ENCODE data around the gene EXO1. TPM values are rescaled to one million over a fixed set of nuclear protein-coding genes. Genes with fewer than 3 reads are reported as not detected.

EXO1 gene
- total RNA-seq, 4 donors from 2014 or later = 0.96 to 32.0 (median 1.1) TPM; not detected in 1

DNA sequence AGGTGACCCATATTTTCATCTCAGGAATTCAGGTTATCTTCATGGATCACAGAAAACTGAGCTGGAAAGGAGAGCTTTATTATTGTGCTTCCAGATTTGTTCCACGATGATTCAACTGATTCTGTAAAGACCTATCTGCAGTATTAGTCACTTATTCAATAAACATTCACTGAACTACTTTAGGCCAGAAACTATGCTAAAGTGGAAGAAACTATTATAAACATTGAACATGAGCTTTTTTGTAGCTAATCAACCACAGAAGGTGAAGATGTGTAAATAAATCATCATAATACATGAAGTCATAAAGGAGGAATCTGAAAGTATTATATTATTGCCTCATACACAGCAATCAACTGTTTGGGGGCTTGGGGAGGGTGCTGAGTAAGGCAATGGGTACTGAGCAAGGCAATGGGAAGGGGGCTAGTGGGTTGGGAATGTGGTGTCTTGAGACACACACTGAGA, 30.6 kb upstream of the EXO1 start:
- no peaks in the 10 kb centered on the region for H3K9me3 ChIP-seq
- no peaks in the 10 kb centered on the region for H3K36me3 ChIP-seq
- H3K4me1 ChIP-seq = no peaks in the 10 kb centered on the region
- no peak for DNase-seq
- intact Hi-C loops (cut with DNase I; ENCODE audit: low total_unique reads) = no loop called here
- WGBS, 2 donors (ENCODE audit: low coverage in 1 of 2) = 58 to 60% methylated on average over 1 of the region's 1 CpG
- H3K4me3 ChIP-seq = no peak overlapping the region
- H3K27me3 ChIP-seq = no peaks in the 10 kb centered on the region
- no peak overlapping the region for H3K27ac ChIP-seq
- TF ChIP-seq EP300 (IDR thresholded peaks at IDR 0.05; ENCODE audit: low read depth) (no peak), POLR2AphosphoS5 (IDR thresholded peaks at IDR 0.05) (no peak), POLR2A (IDR thresholded peaks at IDR 0.05) (no peak)
- TF ChIP-seq, protein P1, sequence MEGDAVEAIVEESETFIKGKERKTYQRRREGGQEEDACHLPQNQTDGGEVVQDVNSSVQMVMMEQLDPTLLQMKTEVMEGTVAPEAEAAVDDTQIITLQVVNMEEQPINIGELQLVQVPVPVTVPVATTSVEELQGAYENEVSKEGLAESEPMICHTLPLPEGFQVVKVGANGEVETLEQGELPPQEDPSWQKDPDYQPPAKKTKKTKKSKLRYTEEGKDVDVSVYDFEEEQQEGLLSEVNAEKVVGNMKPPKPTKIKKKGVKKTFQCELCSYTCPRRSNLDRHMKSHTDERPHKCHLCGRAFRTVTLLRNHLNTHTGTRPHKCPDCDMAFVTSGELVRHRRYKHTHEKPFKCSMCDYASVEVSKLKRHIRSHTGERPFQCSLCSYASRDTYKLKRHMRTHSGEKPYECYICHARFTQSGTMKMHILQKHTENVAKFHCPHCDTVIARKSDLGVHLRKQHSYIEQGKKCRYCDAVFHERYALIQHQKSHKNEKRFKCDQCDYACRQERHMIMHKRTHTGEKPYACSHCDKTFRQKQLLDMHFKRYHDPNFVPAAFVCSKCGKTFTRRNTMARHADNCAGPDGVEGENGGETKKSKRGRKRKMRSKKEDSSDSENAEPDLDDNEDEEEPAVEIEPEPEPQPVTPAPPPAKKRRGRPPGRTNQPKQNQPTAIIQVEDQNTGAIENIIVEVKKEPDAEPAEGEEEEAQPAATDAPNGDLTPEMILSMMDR (IDR thresholded peaks at IDR 0.05) = no peak
- in situ Hi-C loops (cut with MboI; ENCODE audit: low pct_ligation_motif_present in 1 of 4, low pct_unique_long_range_greater_than_20kb in 1 of 4, low sequenced_read_pairs in 3 of 4) = no loop called here

DNA sequence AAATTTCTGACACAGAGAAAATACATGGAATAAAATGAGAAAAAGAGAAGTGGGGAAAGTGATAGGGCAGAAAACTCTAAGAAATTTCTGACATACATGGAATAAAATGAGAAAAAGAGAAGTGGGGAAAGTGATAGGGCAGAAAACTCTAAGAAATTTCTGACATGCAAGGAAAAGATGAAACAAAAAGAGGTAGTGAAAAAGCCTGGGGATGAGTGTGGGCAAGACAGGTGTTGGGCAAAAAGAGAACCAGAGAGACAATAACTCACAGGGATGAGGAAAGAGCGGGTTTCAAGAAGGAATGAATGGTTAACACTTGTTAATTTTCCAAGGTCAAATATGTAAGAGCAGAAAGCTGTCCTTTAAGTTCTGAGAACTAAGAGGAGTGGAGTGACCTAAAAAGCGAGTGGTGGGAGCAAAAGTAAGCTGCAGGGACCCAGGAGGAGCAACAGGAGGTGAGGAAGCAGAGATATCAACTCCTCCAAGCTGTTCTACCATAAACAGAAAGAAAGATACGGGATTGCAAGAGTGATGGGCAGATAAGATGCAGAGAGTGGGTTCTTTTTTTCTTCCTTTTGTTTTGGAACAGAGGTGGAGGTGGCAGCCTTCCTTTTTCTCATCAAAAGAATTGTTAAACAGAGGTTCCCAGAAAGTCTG, 29.9 kb upstream of the EXO1 start:
- H3K27me3 ChIP-seq = no peaks in the 10 kb centered on the region
- no peak for TF ChIP-seq EP300 (IDR thresholded peaks at IDR 0.05; ENCODE audit: low read depth)
- intact Hi-C loops (cut with DNase I; ENCODE audit: low total_unique reads) = no loop called here
- H3K4me3 ChIP-seq = no peak overlapping the region
- 50 to 78% methylated on average over 3 of the region's 3 CpGs for WGBS, 2 donors (ENCODE audit: low coverage in 1 of 2)
- in situ Hi-C loops (cut with MboI; ENCODE audit: low pct_ligation_motif_present in 1 of 4, low pct_unique_long_range_greater_than_20kb in 1 of 4, low sequenced_read_pairs in 3 of 4) = no loop called here
- no peaks in the 10 kb centered on the region for H3K4me1 ChIP-seq
- DNase-seq = no peak
- no peak overlapping the region for H3K27ac ChIP-seq
- no peaks in the 10 kb centered on the region for H3K9me3 ChIP-seq
- no peaks in the 10 kb centered on the region for H3K36me3 ChIP-seq

DNA sequence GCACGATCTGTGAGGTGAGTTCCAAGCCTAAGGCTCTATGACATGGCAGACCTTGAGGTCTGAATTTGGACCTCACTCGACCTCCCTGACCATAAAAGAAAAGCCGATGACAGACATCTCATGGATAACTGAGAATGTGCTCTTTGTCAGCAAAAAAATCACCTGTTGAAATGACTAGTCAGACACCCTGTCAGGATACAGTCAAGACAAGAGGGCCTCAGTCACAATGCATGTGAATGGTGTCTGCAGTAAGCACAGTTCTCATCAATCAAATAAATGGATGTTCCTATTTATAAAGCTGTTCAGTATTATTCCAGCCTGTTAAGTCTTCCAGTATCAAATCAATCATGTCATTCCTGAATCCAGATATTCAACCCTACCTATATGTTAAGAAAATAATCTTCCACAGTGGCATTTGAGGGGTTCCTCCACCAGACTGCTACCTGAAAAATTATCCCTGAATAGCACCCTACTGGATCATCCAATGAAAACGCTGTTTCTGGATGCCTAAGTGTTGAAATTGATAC, 28.6 kb upstream of the EXO1 start:
- WGBS, 2 donors (ENCODE audit: low coverage in 1 of 2) = 76 to 100% methylated on average over 1 to 4 of the region's 4 CpGs
- no peak for TF ChIP-seq EP300 (IDR thresholded peaks at IDR 0.05; ENCODE audit: low read depth)
- H3K4me1 ChIP-seq = no peaks in the 10 kb centered on the region
- H3K4me3 ChIP-seq = no peak overlapping the region
- intact Hi-C loops (cut with DNase I; ENCODE audit: low total_unique reads) (no loop called here), in situ Hi-C loops (cut with MboI; ENCODE audit: low pct_ligation_motif_present in 1 of 4, low pct_unique_long_range_greater_than_20kb in 1 of 4, low sequenced_read_pairs in 3 of 4) (no loop called here)
- no peaks in the 10 kb centered on the region for H3K36me3 ChIP-seq
- no peak overlapping the region for H3K27ac ChIP-seq
- no peaks in the 10 kb centered on the region for H3K27me3 ChIP-seq
- no peak for DNase-seq
- H3K9me3 ChIP-seq = no peaks in the 10 kb centered on the region

DNA sequence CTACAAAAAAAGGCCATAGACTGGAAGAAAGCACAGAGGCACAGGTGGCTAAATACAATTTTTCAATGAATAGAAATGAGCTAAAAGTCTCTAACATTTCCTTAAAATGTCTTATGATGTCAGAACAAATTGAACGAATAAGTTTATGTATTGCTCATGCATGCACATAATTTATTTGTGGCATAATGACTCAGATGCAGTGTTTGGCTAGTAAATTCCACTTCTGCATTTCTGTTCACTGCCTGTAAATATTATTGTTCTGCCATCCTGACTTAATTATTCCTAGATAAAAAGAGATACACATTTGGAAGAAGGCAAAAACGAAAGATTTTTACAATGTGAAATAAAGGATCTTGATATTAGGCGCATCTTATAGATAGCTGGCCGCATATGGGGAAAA, 26.6 kb upstream of the EXO1 start:
- intact Hi-C loops (cut with DNase I; ENCODE audit: low total_unique reads) (no loop called here), in situ Hi-C loops (cut with MboI; ENCODE audit: low pct_ligation_motif_present in 1 of 4, low pct_unique_long_range_greater_than_20kb in 1 of 4, low sequenced_read_pairs in 3 of 4) (no loop called here)
- 78 to 81% methylated on average over 4 of the region's 4 CpGs for WGBS, 2 donors (ENCODE audit: low coverage in 1 of 2)
- TF ChIP-seq POLR2A (IDR thresholded peaks at IDR 0.05) = no peak
- TF ChIP-seq POLR2AphosphoS5 (IDR thresholded peaks at IDR 0.05) = no peak
- TF ChIP-seq EP300 (IDR thresholded peaks at IDR 0.05; ENCODE audit: low read depth) = no peak
- TF ChIP-seq, protein P1 (IDR thresholded peaks at IDR 0.05) = no peak
- no peaks in the 10 kb centered on the region for H3K4me1 ChIP-seq
- H3K27me3 ChIP-seq = no peaks in the 10 kb centered on the region
- DNase-seq = no peak
- H3K36me3 ChIP-seq = no peaks in the 10 kb centered on the region
- H3K4me3 ChIP-seq = no peak overlapping the region
- no peaks in the 10 kb centered on the region for H3K9me3 ChIP-seq
- no peak overlapping the region for H3K27ac ChIP-seq

DNA sequence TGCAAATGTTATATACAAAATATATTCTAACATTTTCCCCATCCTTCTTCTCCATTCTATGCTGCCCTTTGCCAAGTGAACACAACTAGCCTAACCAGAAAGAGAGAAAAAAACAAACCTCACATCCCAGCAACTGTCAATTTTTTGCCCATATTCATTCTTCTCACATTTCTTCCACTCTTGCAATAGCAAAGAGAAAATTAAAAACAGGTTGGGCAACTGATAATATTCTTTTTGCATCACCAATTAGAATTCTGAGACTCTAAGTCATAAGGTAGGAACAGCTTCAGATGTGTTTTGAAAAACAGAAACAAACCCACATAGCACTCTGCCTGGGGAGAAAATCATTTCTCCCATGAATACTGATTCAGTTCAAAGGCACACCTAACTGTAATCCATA, 25.2 kb upstream of the EXO1 start:
- intact Hi-C loops (cut with DNase I; ENCODE audit: low total_unique reads) (no loop called here), in situ Hi-C loops (cut with MboI; ENCODE audit: low pct_ligation_motif_present in 1 of 4, low pct_unique_long_range_greater_than_20kb in 1 of 4, low sequenced_read_pairs in 3 of 4) (no loop called here)
- H3K4me3 ChIP-seq = no peak overlapping the region
- no peaks in the 10 kb centered on the region for H3K4me1 ChIP-seq
- no peaks in the 10 kb centered on the region for H3K27me3 ChIP-seq
- TF ChIP-seq POLR2AphosphoS5 (IDR thresholded peaks at IDR 0.05) = no peak
- no peak for TF ChIP-seq EP300 (IDR thresholded peaks at IDR 0.05; ENCODE audit: low read depth)
- no peak for TF ChIP-seq POLR2A (IDR thresholded peaks at IDR 0.05)
- TF ChIP-seq, protein P1 (IDR thresholded peaks at IDR 0.05) = no peak
- DNase-seq = no peak
- no peaks in the 10 kb centered on the region for H3K36me3 ChIP-seq
- no peak overlapping the region for H3K27ac ChIP-seq
- H3K9me3 ChIP-seq = no peaks in the 10 kb centered on the region
